ENCODE results near the gene VARS2. TPM values are rescaled to one million over a fixed set of nuclear protein-coding genes. Genes with fewer than 3 reads are reported as not detected.

Gene VARS2
- polyA plus RNA-seq, 1 experiment, result 10.3 TPM

- no peak for TF ChIP-seq CTCF (IDR thresholded peaks at IDR 0.05; ENCODE audit: low read depth, low read length)
- DNase-seq (ENCODE audit: low read depth, low spot score), result no peak
- Histone ChIP-seq H3K4me3 (ENCODE audit: low read depth, low read length) (no peak overlapping the region), H3K27ac (ENCODE audit: low read depth, low read length) (no peak overlapping the region), H3K9me3 (ENCODE audit: control insufficient read depth, insufficient read depth, low read length) (peaks cover 5% of the 10 kb centered on the region), H3K27me3 (ENCODE audit: control insufficient read depth, insufficient read depth, low read length) (peaks cover 12% of the 10 kb centered on the region)
- ChIA-PET CTCF (interaction anchor here (0.8 to 2.5 kb wide), 6 partner anchors 11 to 156 kb away, joined by 3 to 14 read pairs (median 4); partner anchors contain the start of gene VARS2), POLR2A (no interaction called here)
These were observed 17.2 kb downstream of the VARS2 start for GRCh38 chr6:30931272-30931671.

- Histone ChIP-seq H3K9me3 (ENCODE audit: control insufficient read depth, insufficient read depth, low read length) (peaks cover 5% of the 10 kb centered on the region), H3K27me3 (ENCODE audit: control insufficient read depth, insufficient read depth, low read length) (peaks cover 19% of the 10 kb centered on the region), H3K4me3 (ENCODE audit: low read depth, low read length) (no peak within 1 kb of the TSS), H3K27ac (ENCODE audit: low read depth, low read length) (no peak within 1 kb of the TSS)
- DNase-seq (ENCODE audit: low read depth, low spot score), result no peak
- CTCF ChIA-PET, result interaction anchor here (1.2 to 1.4 kb wide), 2 partner anchors 10 to 148 kb away, joined by 4 read pairs; no protein-coding TSS in a partner anchor
- POLR2A ChIA-PET, result no interaction called here
- TF ChIP-seq CTCF (IDR thresholded peaks at IDR 0.05; ENCODE audit: low read depth, low read length), result no peak
These were observed 18.1 kb downstream of the VARS2 start, which contains the start of gene SFTA2 for GRCh38 chr6:30931969-30932645. Gene SFTA2, minus strand, starts transcription at chr6:30932170. Its CDS starts 74 bp downstream, at chr6:30932096.

- Histone ChIP-seq H3K27ac (ENCODE audit: low read depth, low read length) (no peak overlapping the region), H3K4me3 (ENCODE audit: low read depth, low read length) (no peak overlapping the region), H3K9me3 (ENCODE audit: control insufficient read depth, insufficient read depth, low read length) (peaks cover 5% of the 10 kb centered on the region), H3K27me3 (ENCODE audit: control insufficient read depth, insufficient read depth, low read length) (peaks cover 25% of the 10 kb centered on the region)
- CTCF ChIA-PET, result no interaction called here
- DNase-seq (ENCODE audit: low read depth, low spot score), result no peak
- POLR2A ChIA-PET, result no interaction called here
- no peak for TF ChIP-seq CTCF (IDR thresholded peaks at IDR 0.05; ENCODE audit: low read depth, low read length)
These were observed 18.8 kb downstream of the VARS2 start for GRCh38 chr6:30932665-30933365.

- Histone ChIP-seq H3K9me3 (ENCODE audit: control insufficient read depth, insufficient read depth, low read length) (no peaks in the 10 kb centered on the region), H3K4me3 (ENCODE audit: low read depth, low read length) (no peak overlapping the region), H3K27me3 (ENCODE audit: control insufficient read depth, insufficient read depth, low read length) (peaks cover 42% of the 10 kb centered on the region), H3K27ac (ENCODE audit: low read depth, low read length) (no peak overlapping the region)
- no peak for DNase-seq (ENCODE audit: low read depth, low spot score)
- TF ChIP-seq CTCF (IDR thresholded peaks at IDR 0.05; ENCODE audit: low read depth, low read length), result no peak
- ChIA-PET POLR2A (no interaction called here), CTCF (interaction anchor here (0.9 kb wide), 1 partner anchor 8 kb away, joined by 3 read pairs; no protein-coding TSS in a partner anchor)
These were observed 21.0 kb downstream of the VARS2 start for GRCh38 chr6:30935018-30935417.

- no peak for TF ChIP-seq CTCF (IDR thresholded peaks at IDR 0.05; ENCODE audit: low read depth, low read length)
- Histone ChIP-seq H3K27me3 (ENCODE audit: control insufficient read depth, insufficient read depth, low read length) (peaks cover 41% of the 10 kb centered on the region), H3K9me3 (ENCODE audit: control insufficient read depth, insufficient read depth, low read length) (no peaks in the 10 kb centered on the region), H3K27ac (ENCODE audit: low read depth, low read length) (no peak overlapping the region), H3K4me3 (ENCODE audit: low read depth, low read length) (no peak overlapping the region)
- ChIA-PET CTCF (no interaction called here), POLR2A (no interaction called here)
- DNase-seq (ENCODE audit: low read depth, low spot score), result no peak
These were observed 23.2 kb downstream of the VARS2 start for GRCh38 chr6:30937265-30937664.

Measured in AG04450 (cell line).